Motor neuron (in vitro differentiated cells): ENCODE data around the gene PAPPA2. TPM values are rescaled to one million over a fixed set of nuclear protein-coding genes. Genes with fewer than 3 reads are reported as not detected.
A peak's percentile ranks its signal among the peaks of the same experiment; 100 is the strongest.

Experiments used
- ATAC-seq, 8 experiments: fragments of 200-7000 bp; cut with Tn5 transposase; replicated peaks in 6 of 8; 2 replicates each; pipeline ENCODE4 v1.8.0; 2021; ENCODE audit warnings: mild to moderate bottlenecking in 8 of 8, moderate library complexity in 8 of 8
- H3K27ac ChIP-seq, 2 donors: fragments of 250-450 bp; sonication (Bioruptor Pico); 2 replicates each; pipeline ENCODE4 v1.9.0; 2021; ENCODE audit warnings: antibody characterized with exemption in 2 of 2, mild to moderate bottlenecking in 2 of 2, moderate library complexity in 1 of 2
- H3K4me1 ChIP-seq, 2 donors: fragments of 250-450 bp; sonication (Bioruptor Pico); replicated peaks in 1 of 2; 2 replicates each; pipeline ENCODE4 v1.6.1; 2021; ENCODE audit warnings: antibody characterized with exemption in 2 of 2, mild to moderate bottlenecking in 2 of 2, moderate library complexity in 1 of 2
- H3K4me3 ChIP-seq, 5 donors: fragments of 250-450 bp; sonication (Bioruptor Pico); 2 replicates each; pipeline ENCODE4 v1.9.0; 2021; ENCODE audit warnings: antibody characterized with exemption in 5 of 5, mild to moderate bottlenecking in 5 of 5, moderate library complexity in 4 of 5
- WGBS, 10 experiments: fragments of 450-650 bp; shearing (Covaris generic); methylation state at CpG; one replicate each; pipeline ENCODE4 v1.0.0; 2022; 5-methylcytosine and 5-hydroxymethylcytosine counted together
- in situ Hi-C, 9 experiments: fragments of 400-800 bp; cut with MboI; loops; one replicate each; pipeline ENCODE4 v1.15.0; 2021; ENCODE audit warnings: low sequenced_read_pairs in 9 of 9, low pct_unique_long_range_greater_than_20kb in 2 of 9; ENCODE audit not compliant: unreplicated experiment in 9 of 9
- total RNA-seq, 8 experiments: library from RNA; unstranded; fragments of 300-600 nt; gene quantifications; 2 replicates each; pipeline versions ENCODE4 v1.2.3 to v1.2.4, GENCODE V29; 2022

Gene PAPPA2
- total RNA-seq, 8 experiments from 2014 or later: 1.8 to 82.0 (median 7.1) TPM

DNA sequence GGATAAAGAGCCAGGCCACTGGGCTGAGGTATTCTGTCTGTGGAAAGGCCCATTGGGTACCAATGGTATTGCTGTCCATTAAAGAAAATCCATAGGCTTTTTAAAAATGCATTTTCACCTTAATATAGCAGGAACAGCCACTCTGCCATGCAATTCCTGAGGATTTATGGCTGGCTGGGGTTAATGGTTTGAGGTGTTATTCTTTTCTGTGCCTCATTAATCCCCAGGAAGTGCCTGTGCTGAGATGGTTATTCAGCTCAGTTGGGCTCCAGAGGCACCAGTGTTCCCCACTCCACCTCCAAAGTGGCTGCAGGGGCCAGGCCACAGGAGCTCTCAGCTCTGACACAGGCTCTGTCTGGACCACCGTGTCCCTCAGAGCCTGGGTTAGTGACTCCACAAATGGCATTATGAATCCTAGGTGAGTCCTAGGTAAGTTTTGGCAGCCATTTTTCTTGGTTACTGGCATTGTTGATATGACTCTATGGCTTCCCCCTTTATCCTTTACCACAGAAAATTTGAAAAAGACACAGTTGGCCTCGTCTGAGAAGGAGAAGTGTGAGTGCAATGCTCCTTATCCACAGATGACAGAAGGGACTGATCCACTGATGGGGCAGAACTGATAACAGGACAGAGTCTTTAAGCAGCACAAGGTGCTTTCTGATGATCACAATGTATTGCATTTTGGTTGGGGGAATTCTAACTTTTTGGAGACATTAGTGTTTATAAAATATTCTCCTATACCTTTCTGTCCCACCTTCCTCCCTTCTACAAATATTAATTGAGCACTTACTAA lies 2.2 kb upstream of the PAPPA2 start:
- 0 to 43% (median 40%) methylated on average over 1 to 2 of the region's 2 CpGs; no CpG with 5 or more reads in 5 of the 10 experiments for WGBS, 10 experiments
- no peak overlapping the region for H3K27ac ChIP-seq

DNA sequence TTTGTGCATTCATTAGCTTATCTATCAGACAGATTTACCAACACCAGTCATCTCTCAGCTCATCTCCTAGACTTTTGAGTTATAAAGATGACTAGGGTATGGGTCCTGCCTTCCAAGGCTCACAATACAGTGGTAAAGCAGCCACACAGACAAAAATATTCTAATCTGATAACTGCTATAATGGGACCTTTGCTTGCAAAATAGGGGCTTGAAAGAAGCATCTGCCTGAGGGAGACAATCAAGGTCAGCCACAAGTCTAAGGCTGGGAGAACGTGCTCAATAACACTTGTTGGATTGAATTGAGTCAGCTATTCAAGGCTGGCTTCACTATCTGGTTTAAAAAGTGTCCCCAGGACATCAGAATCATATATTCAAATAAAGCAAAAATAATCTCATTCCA lies 1.4 kb upstream of the PAPPA2 start:
- ATAC-seq: no peak
- in situ Hi-C loops: loop anchor here in 1 of 9 experiments (10.0 kb wide), 1 partner anchor 93 kb away; no protein-coding TSS in a partner anchor
- Histone ChIP-seq H3K4me1 (peaks cover 0 to 3% of the 10 kb centered on the region in 2 donors), H3K27ac (no peak overlapping the region), H3K4me3 (no peak overlapping the region)
- 0 to 92% (median 60%) methylated on average over 1 of the region's 1 CpG; no CpG with 5 or more reads in 5 of the 10 experiments for WGBS, 10 experiments

More for the DNA sequence above, 2.2 kb upstream of the PAPPA2 start:
- Histone ChIP-seq H3K4me1 (peaks cover 0 to 3% of the 10 kb centered on the region in 2 donors), H3K4me3 (no peak overlapping the region)
- in situ Hi-C loops: loop anchor here in 1 of 9 experiments (10.0 kb wide), 1 partner anchor 94 kb away; no protein-coding TSS in a partner anchor
- peak in 4 of 8 experiments; percentile 16 to 79 (median 54) for ATAC-seq

DNA sequence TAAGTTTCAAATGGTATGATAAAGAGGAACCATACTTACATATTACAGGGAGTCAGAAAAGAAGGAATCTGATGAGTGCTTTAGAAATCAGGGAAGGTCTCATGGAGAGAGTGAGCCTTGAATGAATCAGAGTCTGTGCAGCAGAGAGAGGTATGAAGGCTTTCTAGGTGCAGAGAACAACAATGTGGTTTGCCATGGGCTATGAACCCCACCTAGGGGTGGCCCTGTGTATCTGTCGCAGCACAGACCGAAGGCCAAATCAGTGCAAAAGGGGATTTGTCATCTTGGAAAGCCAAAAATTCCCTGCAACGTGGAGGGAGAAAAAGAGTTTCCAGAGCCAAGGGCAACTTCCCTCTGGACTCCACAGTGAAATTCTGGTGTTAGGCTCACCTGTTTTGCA lies 3.5 kb downstream of the PAPPA2 start:
- H3K27ac ChIP-seq: no peak overlapping the region
- 0 to 50% (median 26%) methylated on average over 1 to 3 of the region's 3 CpGs; no CpG with 5 or more reads in 4 of the 10 experiments for WGBS, 10 experiments
- in situ Hi-C loops: loop anchor here in 1 of 9 experiments (10.0 kb wide), 1 partner anchor 88 kb away; no protein-coding TSS in a partner anchor
- peak in 6 of 8 experiments; percentile 17 to 71 (median 43) for ATAC-seq
- H3K4me1 ChIP-seq: no peaks in the 10 kb centered on the region
- H3K4me3 ChIP-seq: no peak overlapping the region

DNA sequence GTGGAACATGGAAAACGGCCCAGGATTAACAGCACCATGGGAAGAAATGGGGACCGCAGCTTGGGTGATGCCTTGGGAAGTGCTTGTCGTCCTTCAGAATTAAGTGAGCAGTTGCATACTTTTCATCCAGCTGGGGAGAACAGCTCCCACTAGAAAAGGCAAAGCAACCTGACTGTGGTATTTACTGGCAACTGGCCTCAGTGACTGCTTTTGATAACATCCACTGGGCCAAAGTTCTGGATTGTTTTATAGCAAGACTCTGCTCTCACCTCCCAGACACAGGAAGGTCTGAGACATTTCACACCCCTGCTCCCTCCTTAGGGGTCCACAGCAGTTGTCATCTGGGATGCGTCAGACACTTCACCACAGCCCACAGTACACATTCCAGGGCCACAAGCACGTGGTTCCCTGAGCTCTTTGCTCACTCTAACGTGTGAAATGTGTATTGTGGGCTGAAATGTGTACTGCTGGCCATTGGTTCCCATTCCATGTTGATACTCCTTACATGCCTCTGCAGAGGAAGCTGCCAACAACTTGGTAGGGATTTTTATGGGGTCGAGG lies 6.6 kb downstream of the PAPPA2 start:
- H3K4me3 ChIP-seq: no peak overlapping the region
- no peak overlapping the region for H3K27ac ChIP-seq
- no peaks in the 10 kb centered on the region for H3K4me1 ChIP-seq
- WGBS, 10 experiments: 0 to 93% (median 63%) methylated on average over 1 to 7 of the region's 7 CpGs; no CpG with 5 or more reads in 2 of the 10 experiments
- in situ Hi-C loops: loop anchor here in 1 of 9 experiments (10.0 kb wide), 1 partner anchor 85 kb away; no protein-coding TSS in a partner anchor
- no peak for ATAC-seq

DNA sequence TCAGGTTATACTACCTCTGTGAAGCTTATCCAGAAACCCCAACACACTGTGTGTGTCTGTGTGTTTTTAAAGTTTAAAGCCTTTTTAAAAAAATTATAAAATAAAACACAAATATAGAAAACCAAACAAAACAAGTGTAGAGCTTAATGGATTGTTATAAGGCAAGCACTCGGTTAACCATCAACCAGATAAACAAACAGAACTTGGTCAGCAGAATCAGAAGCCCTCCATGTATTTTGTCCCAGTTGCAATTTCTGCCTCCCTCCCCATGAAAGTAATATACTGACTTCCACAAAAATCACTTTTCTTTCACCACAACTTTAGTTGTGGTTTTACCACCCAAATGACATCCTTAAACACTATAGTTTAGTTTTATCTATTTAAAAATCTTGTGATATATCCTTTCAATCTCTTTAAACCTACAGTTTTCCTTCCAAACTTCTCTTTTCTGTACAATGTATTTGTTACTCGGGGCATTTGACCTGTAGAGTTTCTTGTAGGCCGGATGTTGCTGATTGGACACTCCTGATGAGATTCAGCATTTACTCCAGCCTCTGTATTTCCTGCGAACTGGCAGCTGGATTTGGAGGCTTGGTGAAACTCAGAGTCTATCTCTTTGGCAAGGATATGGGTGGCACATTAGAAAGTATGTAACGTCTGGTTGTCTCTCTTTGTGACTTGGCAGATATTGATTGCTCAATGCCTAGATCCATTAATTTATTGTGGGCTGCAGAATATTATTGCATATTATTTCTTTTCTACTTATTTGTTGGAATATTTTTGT lies 8.6 kb downstream of the PAPPA2 start:
- 42 to 100% (median 82%) methylated on average over 1 to 5 of the region's 5 CpGs for WGBS, 10 experiments
- Histone ChIP-seq H3K4me3 (no peak overlapping the region), H3K27ac (no peak overlapping the region), H3K4me1 (no peaks in the 10 kb centered on the region)
- in situ Hi-C loops: no loop called here
- no peak for ATAC-seq

DNA sequence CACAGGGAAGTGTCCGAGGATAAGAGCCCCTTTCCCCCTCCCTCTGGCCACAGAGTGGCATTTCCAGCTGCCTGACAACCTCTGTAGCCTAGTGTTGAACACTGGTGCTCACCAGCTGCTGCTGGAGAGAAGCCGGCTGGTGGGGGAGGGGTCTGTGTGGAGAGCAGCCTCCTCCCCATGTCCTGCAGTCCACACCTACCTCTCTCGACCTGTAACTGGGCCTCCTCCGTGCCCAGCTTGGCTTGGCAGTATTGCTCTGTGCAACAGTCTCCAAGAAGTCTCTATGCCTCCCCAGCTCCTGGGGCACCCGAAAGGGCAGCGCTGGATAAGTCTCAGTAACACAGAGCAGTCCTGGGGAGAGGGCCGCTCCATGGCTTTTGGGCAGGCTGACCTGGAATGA lies 17.0 kb downstream of the PAPPA2 start:
- peak; percentile 24 to 97 (median 46) for ATAC-seq
- in situ Hi-C loops: loop anchor here in 1 of 9 experiments (25.0 kb wide), 1 partner anchor 93 kb away; no protein-coding TSS in a partner anchor
- Histone ChIP-seq H3K4me1 (no peaks in the 10 kb centered on the region), H3K4me3 (no peak overlapping the region), H3K27ac (no peak overlapping the region)
- 7 to 80% (median 58%) methylated on average over 1 to 5 of the region's 7 CpGs; no CpG with 5 or more reads in 5 of the 10 experiments for WGBS, 10 experiments

DNA sequence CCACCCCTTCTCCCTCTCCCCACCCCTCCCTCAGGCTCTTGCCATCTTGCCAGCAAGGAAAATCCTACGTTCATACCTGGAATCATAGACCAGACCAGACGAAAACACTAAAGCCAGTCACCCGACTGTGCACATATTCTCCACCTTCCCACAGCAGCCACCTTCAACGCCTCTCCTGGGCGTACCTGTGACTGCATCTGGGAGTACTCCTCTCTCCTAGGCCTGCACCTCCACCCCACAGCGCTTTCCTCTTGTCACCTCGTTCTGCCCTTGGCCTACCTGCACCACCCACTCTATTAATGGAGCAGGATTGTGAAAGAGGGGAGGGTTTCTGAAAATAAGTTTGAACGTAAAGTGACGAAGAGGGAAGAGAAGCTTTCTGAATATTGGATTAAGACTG lies 17.8 kb downstream of the PAPPA2 start:
- in situ Hi-C loops: loop anchor here in 1 of 9 experiments (25.0 kb wide), 1 partner anchor 93 kb away; no protein-coding TSS in a partner anchor
- Histone ChIP-seq H3K4me3 (no peak overlapping the region), H3K4me1 (no peaks in the 10 kb centered on the region), H3K27ac (no peak overlapping the region)
- ATAC-seq: no peak
- 19 to 95% (median 85%) methylated on average over 2 to 9 of the region's 9 CpGs; no CpG with 5 or more reads in 2 of the 10 experiments for WGBS, 10 experiments

DNA sequence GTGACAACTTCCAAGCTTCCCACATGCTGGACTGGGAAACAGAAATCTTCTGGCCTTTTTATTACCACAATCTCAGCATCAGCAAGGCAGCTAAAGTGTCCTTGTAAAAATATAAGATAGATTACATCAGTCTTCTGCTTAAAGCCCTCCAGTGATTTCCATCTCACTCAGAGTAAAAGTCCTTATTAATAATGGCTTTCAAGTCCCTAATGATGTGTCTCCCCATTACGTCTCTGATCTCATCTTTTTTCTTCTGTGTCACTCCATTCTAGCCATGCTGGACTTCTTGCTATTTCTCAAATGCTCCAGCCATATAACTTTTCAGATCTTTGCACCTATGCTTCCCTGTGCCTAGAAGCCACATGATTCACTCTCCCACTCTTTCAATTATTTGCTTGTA lies 22.1 kb downstream of the PAPPA2 start:
- no peaks in the 10 kb centered on the region for H3K4me1 ChIP-seq
- no peak overlapping the region for H3K4me3 ChIP-seq
- 50 to 93% (median 76%) methylated on average over 1 of the region's 1 CpG; no CpG with 5 or more reads in 4 of the 10 experiments for WGBS, 10 experiments
- H3K27ac ChIP-seq: no peak overlapping the region
- ATAC-seq: peak in 3 of 8 experiments; percentile 54 to 65 (median 65)
- in situ Hi-C loops: loop anchor here in 1 of 9 experiments (25.0 kb wide), 1 partner anchor 98 kb away; no protein-coding TSS in a partner anchor

DNA sequence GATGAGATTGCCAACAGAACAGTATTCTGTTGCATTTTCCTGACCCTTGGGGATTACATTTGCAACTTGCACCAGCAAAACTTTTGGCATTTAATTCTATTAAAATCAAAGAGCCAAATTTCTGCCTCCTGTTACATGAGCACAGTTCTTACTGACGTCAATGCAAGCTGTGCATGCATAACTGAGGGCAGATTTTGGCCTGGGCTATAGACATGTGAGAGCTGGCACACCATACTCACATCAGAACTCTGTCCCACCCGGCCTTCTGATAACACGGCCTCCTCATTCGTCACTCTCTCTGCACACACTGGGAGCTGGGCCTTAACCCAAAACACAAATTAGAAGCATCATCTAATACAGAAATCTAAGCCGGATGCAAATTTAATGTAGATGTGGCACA lies 31.5 kb downstream of the PAPPA2 start:
- 0 to 100% (median 72%) methylated on average over 1 to 5 of the region's 5 CpGs; no CpG with 5 or more reads in 1 of the 10 experiments for WGBS, 10 experiments
- Histone ChIP-seq H3K27ac (no peak overlapping the region), H3K4me3 (no peak overlapping the region), H3K4me1 (no peaks in the 10 kb centered on the region)
- peak in 3 of 8 experiments; percentile 70 to 97 (median 87) for ATAC-seq
- in situ Hi-C loops: loop anchor here in 1 of 9 experiments (25.0 kb wide), 1 partner anchor 107 kb away; no protein-coding TSS in a partner anchor

DNA sequence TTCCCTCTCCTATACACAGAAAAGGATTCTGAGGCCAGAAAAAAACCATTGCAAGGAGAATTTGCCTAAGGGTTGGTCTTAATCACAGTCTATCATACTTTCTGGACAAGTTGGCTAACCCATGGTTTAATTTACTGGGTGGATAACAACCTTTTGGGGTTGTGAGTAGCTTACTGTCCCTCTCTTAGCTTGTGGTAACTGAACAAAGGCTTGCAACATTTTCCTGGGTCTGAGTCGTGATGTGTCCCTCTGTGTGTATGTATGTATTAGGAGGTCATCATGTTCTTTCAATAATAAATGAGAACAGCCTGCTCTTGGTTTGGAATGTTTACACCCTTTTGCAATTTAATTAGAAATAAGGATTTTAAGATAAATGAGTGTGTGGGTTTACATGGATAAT lies 36.7 kb downstream of the PAPPA2 start:
- in situ Hi-C loops: loop anchor here in 1 of 9 experiments (25.0 kb wide), 1 partner anchor 112 kb away; no protein-coding TSS in a partner anchor
- Histone ChIP-seq H3K4me3 (no peak overlapping the region), H3K4me1 (peaks cover 0 to 6% of the 10 kb centered on the region in 2 donors), H3K27ac (no peak overlapping the region)
- ATAC-seq: no peak
- WGBS, 10 experiments: 0 to 86% (median 57%) methylated on average over 1 of the region's 1 CpG; no CpG with 5 or more reads in 2 of the 10 experiments

DNA sequence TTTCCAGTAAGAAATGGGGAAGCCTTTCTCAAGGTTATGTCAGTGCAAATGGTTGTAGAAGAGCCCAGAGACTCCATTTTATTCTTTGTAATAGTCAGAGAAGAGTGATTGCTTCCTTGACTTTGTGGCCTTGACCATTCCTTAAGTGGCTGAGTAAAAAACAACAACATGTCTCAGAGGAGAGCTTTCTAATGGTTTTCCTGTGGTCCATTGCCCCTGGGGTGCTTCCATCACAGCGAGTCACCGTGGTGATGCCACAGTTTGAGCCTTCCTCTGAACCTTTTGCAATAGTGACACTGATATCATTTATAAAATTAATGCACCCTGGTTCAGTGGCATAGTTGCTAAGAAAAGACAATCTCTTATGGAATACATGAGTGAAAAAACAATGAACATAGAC lies 38.6 kb downstream of the PAPPA2 start:
- H3K4me1 ChIP-seq: peaks cover 0 to 6% of the 10 kb centered on the region in 2 donors
- WGBS, 10 experiments: 6 to 89% (median 43%) methylated on average over 2 of the region's 2 CpGs; no CpG with 5 or more reads in 2 of the 10 experiments
- in situ Hi-C loops: no loop called here
- no peak overlapping the region for H3K4me3 ChIP-seq
- no peak overlapping the region for H3K27ac ChIP-seq
- peak in 5 of 8 experiments; percentile 27 to 61 (median 53) for ATAC-seq

DNA sequence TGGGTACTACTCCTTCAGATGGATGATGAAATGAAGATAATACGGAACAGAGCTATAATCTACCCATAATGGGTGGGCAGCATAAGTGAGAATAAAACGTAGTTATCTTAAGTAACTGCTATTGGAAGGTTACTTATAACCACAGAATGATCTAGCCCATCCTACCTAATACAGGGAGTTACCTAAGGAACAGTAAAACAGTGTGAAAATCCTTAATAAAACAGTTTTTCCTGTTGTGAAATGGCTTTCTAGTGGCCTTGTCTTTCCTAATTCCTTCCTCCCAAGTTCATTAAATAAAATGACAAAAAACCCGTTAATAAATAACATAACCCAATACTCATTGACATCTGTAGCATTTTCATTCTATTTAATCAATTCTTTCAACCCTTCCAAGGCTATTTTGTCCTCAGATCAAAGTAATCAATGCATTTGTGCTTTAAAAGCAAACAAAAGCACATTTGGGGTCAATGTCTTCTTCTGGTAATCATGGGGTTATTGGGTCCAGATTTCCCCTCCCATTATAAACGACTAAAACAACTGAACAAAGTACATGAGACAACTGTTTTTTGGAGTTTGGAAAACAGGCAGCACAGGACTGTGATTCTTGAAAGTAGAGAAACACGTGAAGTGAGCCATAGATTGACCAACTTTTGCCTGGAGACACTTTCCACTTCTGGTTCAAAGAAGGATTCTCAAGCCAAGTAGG lies 42.0 kb downstream of the PAPPA2 start:
- WGBS, 10 experiments: 4 to 79% (median 64%) methylated on average over 1 to 5 of the region's 5 CpGs
- no peak for ATAC-seq
- no peak overlapping the region for H3K27ac ChIP-seq
- peaks cover 0 to 6% of the 10 kb centered on the region in 2 donors for H3K4me1 ChIP-seq
- in situ Hi-C loops: no loop called here
- no peak overlapping the region for H3K4me3 ChIP-seq
